HG03045 (cell line): ENCODE measurements around the gene PHF21B.

ENCODE experiments used
- ATAC-seq: cut with Tn5 transposase; IDR thresholded peaks from one replicate; pipeline ENCODE4 v1.9.1; 2021; ENCODE audit warnings: mild to moderate bottlenecking, moderate library complexity; ENCODE audit not compliant: unreplicated experiment

Gene PHF21B

DNA sequence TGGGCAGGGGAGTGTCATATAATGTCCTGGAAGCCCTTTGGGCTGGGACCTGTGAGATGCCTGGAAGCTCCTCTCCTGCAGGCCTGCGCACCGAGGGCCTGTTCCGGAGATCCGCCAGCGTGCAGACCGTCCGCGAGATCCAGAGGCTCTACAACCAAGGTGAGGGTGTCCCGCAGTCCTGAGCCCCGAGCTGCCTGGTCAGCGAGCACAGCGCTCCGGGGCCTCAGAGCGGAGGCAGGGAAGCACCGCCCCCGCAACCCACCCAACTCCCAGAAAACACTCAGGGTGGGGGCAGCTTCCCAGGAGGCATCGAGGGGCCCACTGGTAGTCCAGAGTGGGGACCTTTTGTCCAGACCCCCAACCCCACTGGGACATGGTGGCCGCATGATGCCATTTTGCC is 161.9 kb downstream of the PHF21B start:
- ATAC-seq, result no peak

DNA sequence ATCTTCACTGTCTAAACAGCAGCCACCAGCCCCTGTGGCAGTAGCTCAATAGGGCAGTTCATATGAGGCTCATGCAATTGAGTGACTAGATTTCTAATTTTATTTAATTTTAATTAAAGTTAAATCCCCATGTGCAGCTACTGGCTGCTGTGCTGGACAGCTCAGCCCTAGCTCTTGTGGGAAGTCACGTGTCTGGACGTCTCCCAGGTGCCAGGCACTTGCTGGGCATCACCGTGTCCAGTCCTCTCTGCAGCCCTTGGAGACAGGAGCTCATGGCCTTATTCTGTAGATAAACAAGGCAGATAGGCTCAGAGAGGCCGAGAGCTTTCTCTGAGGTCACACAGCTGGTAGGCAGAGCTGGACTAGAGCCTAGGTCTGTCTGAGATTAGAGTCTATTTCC is 162.4 kb downstream of the PHF21B start:
- no peak for ATAC-seq

DNA sequence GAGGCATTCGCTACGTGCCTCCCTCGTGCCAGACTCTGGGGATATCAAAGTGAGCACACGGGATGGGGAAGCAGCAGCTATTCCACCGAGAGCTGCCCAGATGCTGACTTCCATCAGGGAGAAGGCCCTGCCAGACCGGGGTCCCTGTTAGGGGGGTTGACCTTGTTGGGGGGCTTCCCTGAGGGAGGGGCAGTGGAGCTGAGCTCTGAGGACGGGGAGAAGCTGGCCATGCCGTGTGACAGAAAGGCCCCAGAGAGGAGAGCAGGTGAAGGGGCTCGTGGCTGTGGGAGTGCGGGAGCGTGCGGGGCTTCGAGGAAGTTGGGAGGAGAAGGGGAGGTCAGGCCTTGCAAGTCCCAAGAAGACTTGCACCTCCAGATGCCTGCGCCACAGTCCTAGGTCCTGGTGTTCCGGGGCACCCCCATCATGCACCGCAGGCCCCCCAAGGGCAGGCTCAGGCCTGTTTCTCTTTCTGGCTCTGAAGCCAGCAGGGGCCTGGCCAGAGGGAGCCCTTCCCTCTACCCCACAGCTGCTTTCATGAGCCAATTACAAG is 163.0 kb downstream of the PHF21B start:
- ATAC-seq, result no peak

DNA sequence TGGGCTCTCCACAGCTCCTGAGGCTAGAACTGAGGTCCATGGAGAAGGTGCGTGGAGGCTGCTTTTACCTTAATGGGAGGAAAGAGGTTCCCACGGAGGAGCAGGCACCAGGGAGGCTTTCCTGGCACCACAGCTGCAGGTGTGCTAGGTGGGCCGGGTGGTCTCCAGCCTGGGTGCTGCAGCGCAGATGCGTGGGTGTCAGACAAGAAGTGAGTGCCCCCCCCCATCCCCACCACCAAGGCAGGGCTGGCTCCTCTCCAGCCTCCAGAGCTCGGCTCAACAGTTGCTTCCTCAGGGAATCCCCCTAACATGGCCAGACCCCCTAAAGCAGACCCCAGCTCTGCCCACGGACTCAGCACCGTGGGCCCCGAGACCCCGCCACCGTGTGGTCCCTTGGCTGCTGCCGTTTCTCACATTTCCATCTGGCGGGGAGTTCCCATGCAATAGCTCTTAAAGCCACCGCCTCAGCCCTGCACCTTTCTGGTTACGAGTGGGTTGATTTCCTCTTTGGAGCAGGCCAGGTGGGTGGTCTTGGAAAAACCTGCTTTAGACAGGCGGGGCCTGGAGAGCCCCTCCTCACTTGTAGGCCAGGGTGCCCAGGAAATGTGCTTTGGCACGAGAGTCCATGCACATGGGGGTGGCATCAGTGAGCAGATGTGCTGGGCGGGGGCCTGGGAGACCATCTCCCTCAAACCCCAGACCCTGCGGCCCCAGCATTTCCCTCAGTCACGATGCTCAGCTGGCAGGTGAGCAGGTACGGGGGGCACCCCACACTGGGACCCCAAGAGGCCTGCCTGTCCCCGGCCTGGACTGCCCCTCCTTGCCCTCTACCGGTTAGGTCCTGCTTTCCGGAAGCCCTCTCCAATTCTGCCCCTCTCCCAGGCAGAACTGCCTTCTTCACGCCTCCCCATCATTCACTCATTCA is 163.7 kb downstream of the PHF21B start:
- ATAC-seq, result no peak

DNA sequence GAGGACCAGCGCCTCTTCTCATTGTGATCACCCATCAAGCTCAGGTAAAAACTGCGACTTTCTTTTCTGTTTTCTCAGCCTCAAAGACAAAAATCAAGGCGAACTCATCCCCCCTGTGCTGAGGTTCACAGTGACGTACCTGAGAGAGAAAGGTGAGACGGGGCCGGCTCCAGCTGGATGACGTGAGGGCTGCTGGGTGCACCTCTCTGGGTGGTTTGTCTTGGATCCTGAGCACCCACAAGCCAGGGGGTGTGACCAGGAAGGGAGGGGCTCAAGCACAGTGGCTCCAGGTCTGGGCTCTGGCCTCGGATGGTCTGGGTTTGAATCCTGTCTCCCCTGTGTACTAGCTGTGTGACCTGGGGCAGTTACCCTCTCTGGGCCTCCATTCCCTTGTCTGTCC is 164.6 kb downstream of the PHF21B start:
- ATAC-seq, result no peak

DNA sequence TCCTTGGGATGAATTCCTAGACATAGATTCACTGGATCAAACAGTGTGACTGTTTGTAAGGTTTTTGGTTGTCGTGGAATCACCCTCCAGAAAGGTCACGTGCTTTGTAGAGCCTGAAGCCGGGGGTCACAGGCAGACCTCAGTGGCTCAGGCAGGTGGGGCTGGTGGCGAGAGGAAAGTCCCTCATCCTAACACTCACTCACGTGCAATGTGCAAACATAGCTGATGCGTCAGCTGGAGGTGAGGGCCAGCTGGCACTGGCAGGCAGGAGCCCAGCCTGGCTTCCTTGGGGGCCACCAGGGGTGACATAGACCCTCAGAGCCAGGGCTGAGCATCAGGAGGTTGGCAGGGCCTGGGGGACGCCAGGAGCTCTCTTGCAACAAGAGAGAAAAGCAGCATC is 167.4 kb downstream of the PHF21B start:
- no peak for ATAC-seq

DNA sequence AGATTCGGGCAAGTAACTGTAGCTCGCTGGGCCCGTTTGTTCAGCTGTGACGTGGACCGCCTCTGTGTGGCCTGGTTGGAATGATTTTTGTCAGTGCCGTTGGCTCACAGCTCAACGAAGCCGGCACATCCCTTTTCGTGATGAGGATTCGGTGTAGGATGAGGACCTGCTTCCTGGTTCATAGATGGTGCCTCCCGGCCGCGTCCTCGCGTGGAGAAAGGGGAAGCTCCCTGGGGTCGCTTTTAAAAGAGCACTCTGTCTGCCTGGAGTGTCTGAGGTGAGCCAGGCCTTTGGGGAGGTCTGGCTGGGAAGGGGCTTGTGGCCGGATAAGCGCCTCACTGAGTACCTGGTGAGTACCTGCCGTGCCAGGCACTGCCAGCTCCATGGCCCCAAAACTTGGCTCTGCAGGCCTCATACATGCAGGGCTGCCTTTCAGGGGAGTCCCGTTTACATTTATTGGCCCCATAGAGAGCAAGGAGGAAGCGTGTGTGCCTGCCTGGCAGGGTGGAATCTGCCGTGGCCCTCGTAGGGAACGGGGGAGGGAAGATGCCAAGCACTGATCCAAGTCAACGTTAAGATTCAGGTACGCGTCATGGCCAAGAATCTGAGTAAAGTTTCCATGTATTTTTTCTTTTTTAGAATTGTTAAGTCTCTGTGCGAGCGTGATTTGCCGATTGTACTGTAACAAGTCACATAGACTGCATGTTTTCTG is 169.0 kb downstream of the PHF21B start:
- ATAC-seq, result no peak

DNA sequence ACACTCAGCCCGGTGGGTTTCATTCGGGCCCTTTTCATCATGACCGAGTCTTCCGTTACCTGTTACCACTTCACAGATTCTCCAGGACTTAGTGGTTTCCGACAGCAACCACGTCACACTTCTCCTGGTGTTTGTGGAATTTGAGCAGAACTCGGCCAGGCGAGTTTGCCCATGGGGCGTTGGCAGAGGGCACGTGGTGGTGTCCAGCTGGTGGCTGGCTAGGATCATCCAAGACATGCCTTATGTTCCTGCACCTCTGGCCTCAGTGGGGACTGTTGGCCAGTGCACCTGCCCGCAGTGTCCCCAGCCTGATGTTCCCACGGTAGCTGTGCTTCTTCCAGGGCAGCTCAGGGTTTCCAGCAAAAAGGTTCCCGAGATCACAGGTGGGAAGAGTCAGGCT is 170.1 kb downstream of the PHF21B start:
- ATAC-seq, result no peak

DNA sequence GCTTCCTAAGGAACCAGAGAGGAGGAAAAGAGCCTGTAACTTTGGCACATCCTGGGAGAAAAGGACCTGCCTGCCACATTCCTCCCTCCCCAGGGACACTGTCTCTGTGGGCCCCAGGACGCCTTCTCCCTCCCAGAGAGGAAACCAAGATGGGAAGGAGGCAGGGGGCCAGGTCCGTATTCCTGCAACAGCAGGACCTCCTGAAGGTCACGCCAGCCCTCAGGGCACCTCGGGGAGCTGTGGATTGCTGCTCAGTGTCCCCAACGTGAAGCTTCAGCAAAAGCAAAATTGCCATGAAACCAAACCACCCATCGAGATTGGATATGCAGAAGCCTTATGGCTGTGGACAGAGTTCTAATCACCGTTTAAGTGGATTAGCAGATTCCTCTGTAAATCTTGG is 170.7 kb downstream of the PHF21B start:
- ATAC-seq, result no peak

DNA sequence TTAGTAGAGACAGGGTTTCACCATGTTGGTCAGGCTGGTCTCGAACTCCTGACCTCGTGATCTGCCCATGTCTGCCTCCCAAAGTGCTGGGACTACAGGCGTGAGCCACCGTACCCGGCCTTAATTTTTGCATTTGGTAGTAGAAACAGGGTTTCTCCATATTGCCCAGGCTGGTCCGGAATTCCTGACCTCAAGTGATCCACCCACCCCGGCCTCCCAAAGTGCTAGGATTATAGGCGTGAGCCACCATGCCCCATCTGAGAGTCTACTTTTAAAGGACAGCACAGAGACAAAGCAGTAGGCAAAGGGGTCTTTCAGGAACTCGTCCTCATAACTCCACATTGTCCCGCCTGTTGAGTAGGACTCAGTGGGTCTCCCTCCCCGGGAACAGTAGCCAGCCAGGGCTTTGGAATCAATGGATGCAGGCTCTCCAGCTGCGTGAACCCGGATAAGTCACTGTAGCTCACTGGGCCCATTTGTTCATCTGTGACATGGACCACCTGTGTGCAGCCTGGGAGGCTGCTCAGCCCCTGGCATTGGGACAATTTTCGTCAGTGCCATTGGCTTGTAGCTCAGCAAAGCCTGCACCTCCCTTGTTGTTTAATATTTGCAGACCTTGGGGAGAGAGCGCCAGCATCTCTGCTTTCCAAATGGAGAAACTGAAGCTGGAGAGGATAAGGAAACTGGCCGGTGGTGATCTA is 171.3 kb downstream of the PHF21B start:
- no peak for ATAC-seq

DNA sequence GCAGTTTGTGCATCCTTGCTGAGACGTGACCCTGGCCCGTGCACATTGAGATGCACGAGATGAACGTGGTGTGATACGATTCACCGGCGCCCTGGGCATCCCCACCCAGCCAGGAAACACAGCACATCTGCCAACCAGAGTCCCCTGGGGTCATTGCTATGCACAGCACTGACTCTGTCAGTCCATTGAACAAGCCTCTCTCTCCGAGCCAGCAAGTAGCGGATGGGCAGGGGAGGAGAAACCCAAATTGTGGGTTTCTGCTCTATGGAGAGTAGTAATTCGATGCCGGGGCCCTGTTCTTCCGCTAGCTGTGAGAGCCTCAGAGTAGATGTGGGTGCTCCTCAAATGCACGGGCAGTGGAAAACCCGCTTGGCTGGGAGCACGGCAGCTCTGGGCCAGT is 172.3 kb downstream of the PHF21B start:
- ATAC-seq, result no peak

DNA sequence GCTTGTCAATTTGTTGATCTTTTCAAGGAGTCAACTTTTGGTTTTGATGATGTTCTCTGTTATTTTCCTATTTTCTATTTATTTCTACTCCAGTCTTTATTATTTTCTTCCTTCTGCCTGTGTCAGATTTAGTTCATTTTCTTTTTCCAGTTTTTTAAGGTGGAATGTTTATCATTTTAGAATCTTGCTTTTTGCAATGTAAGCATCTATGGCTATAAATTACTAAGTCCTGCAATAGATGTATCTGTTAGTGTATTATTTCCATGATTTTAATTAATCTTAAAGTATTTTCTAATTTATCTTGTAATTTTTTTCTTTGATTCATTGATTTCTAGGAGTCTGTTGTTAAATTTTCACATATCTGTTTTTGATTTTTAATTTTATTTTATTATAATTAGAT is 175.7 kb downstream of the PHF21B start:
- no peak for ATAC-seq

DNA sequence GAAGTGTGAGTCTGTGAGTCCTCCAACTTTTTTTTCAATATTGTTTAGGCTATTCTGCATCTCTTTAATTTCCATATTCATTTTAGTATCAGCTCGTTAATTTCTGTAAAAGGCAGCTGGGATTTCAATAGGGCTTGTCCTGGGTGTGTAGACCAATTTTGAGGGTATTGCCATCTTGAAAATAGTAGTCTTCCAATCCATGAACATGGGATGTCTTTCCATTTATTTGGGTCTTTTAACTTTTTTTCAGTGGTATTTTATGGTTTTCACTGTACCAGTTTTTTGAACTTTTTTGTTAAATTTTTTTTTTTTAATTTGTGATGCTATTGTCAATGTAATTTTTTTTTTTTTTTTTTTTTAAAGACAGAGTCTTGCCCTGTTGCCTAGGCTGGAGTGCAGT is 177.9 kb downstream of the PHF21B start:
- no peak for ATAC-seq
